ENCODE measurements around the gene INPP5A. TPM values are rescaled to one million over a fixed set of nuclear protein-coding genes. Genes with fewer than 3 reads are reported as not detected.

The INPP5A gene
- total and polyA plus RNA-seq, 9 of the 15 experiments (the other 6 are each of a cell fraction or from before 2014, with no cell fraction given), result 0.66 to 11.6 (median 7.7) TPM

DNA sequence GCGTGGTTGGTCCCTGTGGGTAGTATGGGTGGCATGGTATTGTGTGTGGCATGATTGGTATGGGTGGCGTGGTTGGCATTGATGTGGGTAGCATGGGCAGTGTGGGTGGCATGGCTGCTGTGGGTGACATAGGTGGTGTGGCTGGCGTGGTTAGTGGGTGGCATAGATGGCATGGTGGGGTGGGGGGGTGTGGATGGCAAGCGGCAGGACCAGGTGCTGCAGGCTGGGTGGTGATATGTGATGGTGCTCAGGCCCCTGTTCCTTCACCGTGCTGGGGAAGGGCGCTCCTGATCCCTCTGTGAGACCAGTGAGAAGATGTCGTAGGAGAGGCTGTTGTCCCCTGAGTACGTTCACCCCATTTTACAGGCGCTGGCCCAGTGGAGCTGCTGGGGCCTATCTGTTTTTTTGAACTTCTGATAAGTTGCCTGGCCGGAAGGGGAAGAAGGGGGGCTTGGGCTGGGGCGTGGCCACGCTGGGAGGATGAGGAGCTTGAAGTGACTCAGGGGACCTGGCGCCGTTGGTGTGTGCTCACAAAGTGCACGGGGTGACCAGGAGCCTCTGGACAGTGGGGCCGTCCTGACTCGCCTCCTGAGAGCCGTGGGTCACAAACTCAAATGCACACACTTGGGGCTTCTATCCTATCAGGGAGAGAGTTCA lies 17.5 kb downstream of the INPP5A start (continued):
- TF ChIP-seq, protein P1, sequence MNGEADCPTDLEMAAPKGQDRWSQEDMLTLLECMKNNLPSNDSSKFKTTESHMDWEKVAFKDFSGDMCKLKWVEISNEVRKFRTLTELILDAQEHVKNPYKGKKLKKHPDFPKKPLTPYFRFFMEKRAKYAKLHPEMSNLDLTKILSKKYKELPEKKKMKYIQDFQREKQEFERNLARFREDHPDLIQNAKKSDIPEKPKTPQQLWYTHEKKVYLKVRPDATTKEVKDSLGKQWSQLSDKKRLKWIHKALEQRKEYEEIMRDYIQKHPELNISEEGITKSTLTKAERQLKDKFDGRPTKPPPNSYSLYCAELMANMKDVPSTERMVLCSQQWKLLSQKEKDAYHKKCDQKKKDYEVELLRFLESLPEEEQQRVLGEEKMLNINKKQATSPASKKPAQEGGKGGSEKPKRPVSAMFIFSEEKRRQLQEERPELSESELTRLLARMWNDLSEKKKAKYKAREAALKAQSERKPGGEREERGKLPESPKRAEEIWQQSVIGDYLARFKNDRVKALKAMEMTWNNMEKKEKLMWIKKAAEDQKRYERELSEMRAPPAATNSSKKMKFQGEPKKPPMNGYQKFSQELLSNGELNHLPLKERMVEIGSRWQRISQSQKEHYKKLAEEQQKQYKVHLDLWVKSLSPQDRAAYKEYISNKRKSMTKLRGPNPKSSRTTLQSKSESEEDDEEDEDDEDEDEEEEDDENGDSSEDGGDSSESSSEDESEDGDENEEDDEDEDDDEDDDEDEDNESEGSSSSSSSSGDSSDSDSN (IDR thresholded peaks at IDR 0.05; ENCODE audit: borderline replicate concordance in 1 of 2, low read depth in 2 of 2, low read length in 2 of 2), result no peak
- TF ChIP-seq SMAD1 (IDR thresholded peaks at IDR 0.05; ENCODE audit: low read depth, low read length, partially characterized antibody) (no peak), CCNT2 (IDR thresholded peaks at IDR 0.05; ENCODE audit: borderline replicate concordance, extremely low read depth, insufficient read length, low read depth, low read length) (no peak), SRSF7 (optimal IDR thresholded peaks at IDR 0.05; ENCODE audit: low read depth, low read length) (no peak), SPI1 (IDR thresholded peaks at IDR 0.05; ENCODE audit: borderline replicate concordance, low read depth, low read length) (no peak), BCOR (IDR thresholded peaks at IDR 0.05) (0 out of 2 replicates have a peak, but pooled peaks have one; percentile 39), ESRRB (CRISPR knock-in tag; IDR thresholded peaks at IDR 0.05; ENCODE audit: borderline replicate concordance) (no peak), PCBP1 (IDR thresholded peaks at IDR 0.05; ENCODE audit: low read depth, low read length, poor library complexity, severe bottlenecking) (no peak), NR1H2 (CRISPR knock-in tag; IDR thresholded peaks at IDR 0.05) (no peak), PCBP2 (IDR thresholded peaks at IDR 0.05; ENCODE audit: low read depth, low read length, poor library complexity, severe bottlenecking) (no peak), GTF2A2 (tag; IDR thresholded peaks at IDR 0.05) (no peak), SIRT6 (IDR thresholded peaks at IDR 0.05; ENCODE audit: low read depth, low read length) (no peak), ZBTB8A (IDR thresholded peaks at IDR 0.05; ENCODE audit: partially characterized antibody) (no peak), NR4A1 (CRISPR knock-in tag; IDR thresholded peaks at IDR 0.05) (no peak), NR4A1 (tag; IDR thresholded peaks at IDR 0.05) (no peak), COPS2 (conservative IDR thresholded peaks at IDR 0.05) (no peak)
- TF ChIP-seq, protein P2, sequence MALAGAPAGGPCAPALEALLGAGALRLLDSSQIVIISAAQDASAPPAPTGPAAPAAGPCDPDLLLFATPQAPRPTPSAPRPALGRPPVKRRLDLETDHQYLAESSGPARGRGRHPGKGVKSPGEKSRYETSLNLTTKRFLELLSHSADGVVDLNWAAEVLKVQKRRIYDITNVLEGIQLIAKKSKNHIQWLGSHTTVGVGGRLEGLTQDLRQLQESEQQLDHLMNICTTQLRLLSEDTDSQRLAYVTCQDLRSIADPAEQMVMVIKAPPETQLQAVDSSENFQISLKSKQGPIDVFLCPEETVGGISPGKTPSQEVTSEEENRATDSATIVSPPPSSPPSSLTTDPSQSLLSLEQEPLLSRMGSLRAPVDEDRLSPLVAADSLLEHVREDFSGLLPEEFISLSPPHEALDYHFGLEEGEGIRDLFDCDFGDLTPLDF (CRISPR knock-in tag; IDR thresholded peaks at IDR 0.05), result no peak

All from K562 (cell line).